GM23338 (cell line): Measurements from ENCODE around the gene PLS1. TPM values are rescaled to one million over a fixed set of nuclear protein-coding genes. Genes with fewer than 3 reads are reported as not detected.

ENCODE experiments used
- ATAC-seq: fragments of 200-7000 bp; cut with Tn5 transposase; 3 replicates; pipeline ENCODE4 v1.9.1; 2020
- DNase-seq: peaks from one replicate; pipeline ENCODE4 v3.0.0-alpha.2; 2015; ENCODE audit warnings: low spot score
- H2AFZ ChIP-seq: fragments of 200-600 bp; sonication (generic); 2 replicates; pipeline ENCODE4 v1.8.0; 2016; ENCODE audit warnings: antibody characterized with exemption, mild to moderate bottlenecking, moderate library complexity
- H3F3A ChIP-seq: fragments of 200-600 bp; sonication (generic); replicated peaks from 2 replicates; pipeline ENCODE4 v1.8.0; 2017; ENCODE audit warnings: antibody characterized with exemption, mixed run types, low read depth
- H3K27ac ChIP-seq: fragments of 200-600 bp; sonication (generic); 2 replicates; pipeline ENCODE4 v1.6.1; 2016; ENCODE audit warnings: low read depth
- H3K27me3 ChIP-seq: fragments of 200-600 bp; sonication (generic); 2 replicates; pipeline ENCODE4 v1.8.0; 2016; ENCODE audit warnings: mild to moderate bottlenecking, mixed run types, moderate library complexity; ENCODE audit not compliant: insufficient read depth
- H3K36me3 ChIP-seq: fragments of 200-600 bp; sonication (generic); 2 replicates; pipeline ENCODE4 v1.8.0; 2016; ENCODE audit warnings: mild to moderate bottlenecking; ENCODE audit not compliant: insufficient read depth
- H3K4me1 ChIP-seq: fragments of 200-600 bp; sonication (generic); 2 replicates; pipeline ENCODE4 v1.8.0; 2016; ENCODE audit warnings: mild to moderate bottlenecking, moderate library complexity; ENCODE audit not compliant: insufficient read depth
- H3K4me2 ChIP-seq: fragments of 200-600 bp; sonication (generic); 2 replicates; pipeline ENCODE4 v1.7.1; 2017; ENCODE audit warnings: mixed run types
- H3K4me3 ChIP-seq: fragments of 200-600 bp; sonication (generic); 2 replicates; pipeline ENCODE4 v1.6.1; 2016; ENCODE audit warnings: mixed run types
- H3K79me2 ChIP-seq: fragments of 200-600 bp; sonication (generic); replicated peaks from 2 replicates; pipeline ENCODE4 v1.8.0; 2017; ENCODE audit warnings: mild to moderate bottlenecking; ENCODE audit not compliant: insufficient read depth
- H3K9me2 ChIP-seq: fragments of 200-600 bp; sonication (generic); 2 replicates; pipeline ENCODE4 v1.8.0; 2017; ENCODE audit not compliant: insufficient read depth
- H4K20me1 ChIP-seq: fragments of 200-600 bp; sonication (generic); replicated peaks from 2 replicates; pipeline ENCODE4 v1.8.0; 2017; ENCODE audit warnings: mild to moderate bottlenecking; ENCODE audit not compliant: insufficient read depth
- H3K27ac Mint-ChIP-seq: 2 replicates; pipeline ENCODE4 v1.8.0; 2020; ENCODE audit warnings: inconsistent platforms, mild to moderate bottlenecking, moderate library complexity, mixed read lengths
- H3K27me3 Mint-ChIP-seq: 3 replicates; pipeline ENCODE4 v1.8.0; 2022; ENCODE audit warnings: low read depth, mild to moderate bottlenecking, moderate library complexity, mixed read lengths, inconsistent platforms; ENCODE audit not compliant: insufficient read depth, poor library complexity
- H3K36me3 Mint-ChIP-seq: 3 replicates; pipeline ENCODE4 v1.8.0; 2021; ENCODE audit warnings: low read depth, mild to moderate bottlenecking, inconsistent platforms, moderate library complexity, mixed read lengths
- H3K4me1 Mint-ChIP-seq: 3 replicates; pipeline ENCODE4 v1.8.0; 2020; ENCODE audit warnings: mild to moderate bottlenecking, inconsistent platforms, mixed read lengths
- H3K4me3 Mint-ChIP-seq: 3 replicates; pipeline ENCODE4 v1.8.0; 2021; ENCODE audit warnings: moderate library complexity, mild to moderate bottlenecking, inconsistent platforms, mixed read lengths
- H3K9me3 Mint-ChIP-seq: 3 replicates; pipeline ENCODE4 v1.8.0; 2020; ENCODE audit warnings: moderate library complexity, mild to moderate bottlenecking, inconsistent platforms, mixed read lengths
- CREB1 ChIP-seq: fragments of 250-450 bp; sonication (Bioruptor Pico); IDR thresholded peaks from 2 replicates; pipeline ENCODE4 v1.5.0; 2020; ENCODE audit warnings: low read depth, mild to moderate bottlenecking, moderate library complexity
- CTCF ChIP-seq, 2 experiments: fragments of 200-600 bp in 1 of 2; sonication (generic) in 1 of 2; conservative IDR thresholded peaks; 2 replicates each; pipeline versions ENCODE4 v1.5.1 to v1.6.1; 2016 to 2017; ENCODE audit warnings: antibody characterized with exemption in 2 of 2, low read depth in 2 of 2, mild to moderate bottlenecking in 2 of 2, moderate library complexity in 1 of 2
- ETS1 ChIP-seq: IDR thresholded peaks from 2 replicates; pipeline ENCODE4 v1.6.1; 2016; ENCODE audit warnings: antibody characterized with exemption
- EZH2 ChIP-seq: fragments of 200-600 bp; sonication (generic); IDR thresholded peaks from one replicate; pipeline ENCODE4 v1.8.0; 2017; ENCODE audit warnings: antibody characterized with exemption, mild to moderate bottlenecking, low read depth; ENCODE audit not compliant: unreplicated experiment
- EZH2phosphoT487 ChIP-seq: fragments of 200-600 bp; sonication (generic); IDR thresholded peaks from one replicate; pipeline ENCODE4 v1.8.1; 2018; ENCODE audit warnings: antibody characterized with exemption; ENCODE audit not compliant: unreplicated experiment
- JUNB ChIP-seq: IDR thresholded peaks from one replicate; pipeline ENCODE4 v1.6.1; 2016; ENCODE audit warnings: antibody characterized with exemption; ENCODE audit not compliant: unreplicated experiment
- NANOG ChIP-seq: IDR thresholded peaks from 2 replicates; pipeline ENCODE4 v1.6.1; 2016; ENCODE audit warnings: antibody characterized with exemption, borderline replicate concordance
- POLR2AphosphoS5 ChIP-seq: IDR thresholded peaks from 2 replicates; pipeline ENCODE4 v1.6.1; 2016; ENCODE audit warnings: antibody characterized with exemption, low read depth
- REST ChIP-seq: IDR thresholded peaks from one replicate; pipeline ENCODE4 v1.6.1; 2018; ENCODE audit warnings: antibody characterized with exemption; ENCODE audit not compliant: unreplicated experiment
- STAT1 ChIP-seq: IDR thresholded peaks from one replicate; pipeline ENCODE4 v1.6.1; 2016; ENCODE audit warnings: antibody characterized with exemption; ENCODE audit not compliant: unreplicated experiment
- ZNF114 ChIP-seq: fragments of 250-450 bp; sonication (Bioruptor Pico); IDR thresholded peaks from 2 replicates; pipeline ENCODE4 v1.5.0; 2020; ENCODE audit warnings: mild to moderate bottlenecking, moderate library complexity
- ZNF331 ChIP-seq: fragments of 250-450 bp; sonication (Bioruptor Pico); IDR thresholded peaks from 2 replicates; pipeline ENCODE4 v1.5.0; 2020; ENCODE audit warnings: low read depth, mild to moderate bottlenecking, moderate library complexity
- ZNF462 ChIP-seq: fragments of 250-450 bp; sonication (Bioruptor Pico); IDR thresholded peaks from 2 replicates; pipeline ENCODE4 v1.5.0; 2020; ENCODE audit warnings: mild to moderate bottlenecking, moderate library complexity
- polyA plus RNA-seq: library from polyadenylated mRNA; unstranded; fragments of >200 nt; fragmentation: Nextera tagmentation; extraction: Ambion mirVana; gene quantifications from 2 replicates; pipeline ENCODE4 v1.2.1, GENCODE V29; 2016
- total RNA-seq: library from RNA; depleted of rRNA; stranded (reverse); fragments of >200 nt; shearing (Covaris generic); gene quantifications from 2 replicates; pipeline ENCODE4 v1.2.3, GENCODE V29; 2014

Gene PLS1
- total and polyA plus RNA-seq, 2 experiments from 2014 or later = 18.4 to 42.2 TPM

- peaks cover 13% of the 10 kb centered on the region for H3K36me3 Mint-ChIP-seq
- Histone ChIP-seq H3K4me2 (no peak overlapping the region), H3K27ac (no peak overlapping the region), H3K9me2 (no peaks in the 10 kb centered on the region; the same call in 1 of the 2 replicates), H3F3A (no peaks in the 10 kb centered on the region), H3K4me1 (0 out of 2 replicates have a peak, but pooled peaks cover under 1% of the 10 kb centered on the region), H3K79me2 (peaks cover 16% of the 10 kb centered on the region; the same call in 1 of the 2 replicates), H3K36me3 (no peaks in the 10 kb centered on the region), H3K4me3 (no peak overlapping the region), H3K27me3 (no peaks in the 10 kb centered on the region), H4K20me1 (no peaks in the 10 kb centered on the region), H2AFZ (no peak overlapping the region)
- no peak overlapping the region for H3K4me3 Mint-ChIP-seq
- peaks cover 4% of the 10 kb centered on the region for H3K27me3 Mint-ChIP-seq
- ATAC-seq (no peak), DNase-seq (no peak)
- no peak for TF ChIP-seq ZNF331 (CRISPR knock-in tag)
- no peak for TF ChIP-seq REST
- no peak for TF ChIP-seq STAT1
- TF ChIP-seq CREB1 (CRISPR knock-in tag) = no peak
- TF ChIP-seq ZNF462 (CRISPR knock-in tag) = no peak
- no peak for TF ChIP-seq CTCF (conservative IDR thresholded peaks at IDR 0.05; ENCODE audit: low read depth in 2 of 2)
- no peak for TF ChIP-seq NANOG
- TF ChIP-seq EZH2 = no peak
- TF ChIP-seq EZH2phosphoT487 = no peak
- TF ChIP-seq JUNB = no peak
- no peak for TF ChIP-seq ZNF114 (CRISPR knock-in tag)
- no peak for TF ChIP-seq ETS1
- TF ChIP-seq POLR2AphosphoS5 = no peak
- no peak overlapping the region for H3K27ac Mint-ChIP-seq
- H3K9me3 Mint-ChIP-seq = no peaks in the 10 kb centered on the region
- H3K4me1 Mint-ChIP-seq = peaks cover 8% of the 10 kb centered on the region
Observed at GRCh38 chr3:142602619-142603385, 6.6 kb downstream of the PLS1 start.
